DMS153 treated with DMSO at 0.1 percent for 48 hours (cell line): ENCODE results near the gene MAPK1IP1L.
A peak's percentile ranks its signal among the peaks of the same experiment; 100 is the strongest.
"Not testable (repeated sequence)": the region's sequence is repeated elsewhere in the genome, so short reads cannot be mapped to it uniquely, and the experiment has no call there.

Source experiments
- DNase-seq: peaks from one replicate; lab custom pipeline; 2025; ENCODE audit not compliant: unreplicated experiment; lab: John Stamatoyannopoulos, UW

Gene MAPK1IP1L

DNA sequence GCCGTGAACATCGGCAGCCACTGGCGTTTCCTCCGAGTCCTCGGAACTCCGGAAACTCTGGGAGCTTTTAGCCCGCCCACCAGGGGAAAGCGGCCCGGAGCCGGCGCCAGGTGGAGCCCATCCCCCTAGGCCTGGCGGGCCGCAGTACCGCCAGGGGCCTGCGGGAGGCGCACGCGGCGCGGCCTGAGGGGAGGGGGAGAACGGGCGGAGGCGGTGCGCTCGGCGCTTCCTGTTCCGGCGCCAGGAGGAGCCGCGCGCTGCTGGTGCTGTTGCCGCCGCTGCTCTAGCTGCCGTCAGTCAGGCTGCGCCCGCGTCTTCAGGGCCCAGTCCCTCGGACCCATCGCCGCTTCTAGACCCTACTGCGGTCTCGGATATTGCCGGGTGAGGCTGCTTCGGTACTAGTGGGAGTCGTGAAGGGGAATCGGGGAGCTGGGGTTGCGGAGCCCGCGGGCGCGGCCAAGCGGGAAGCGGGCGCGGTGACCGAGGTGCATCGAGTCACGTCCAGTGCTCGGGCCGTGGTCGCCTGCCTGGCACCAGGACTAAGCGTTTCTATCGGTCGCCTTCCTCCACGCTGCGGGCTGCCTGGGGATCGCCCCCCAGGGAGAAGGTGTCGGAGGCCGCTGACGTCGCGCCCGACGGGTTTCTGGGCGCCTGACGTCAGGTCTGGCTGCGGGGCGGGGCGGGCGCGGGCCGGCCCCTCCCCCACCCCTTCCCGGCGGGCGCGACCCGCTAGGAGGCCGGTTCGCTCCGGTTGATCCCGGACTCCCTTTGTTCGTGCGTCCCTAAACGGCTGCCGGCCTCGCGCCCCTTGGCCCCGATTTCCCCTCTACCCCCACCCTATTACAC, at the start of gene MAPK1IP1L:
MAPK1IP1L (plus strand) TSS at position 225 of the 846 bp plus-strand sequence. CDS start 10,037 bp downstream, outside the sequence.
- DNase-seq: peak; percentile 84

- DNase-seq: no peak
These were observed 46.4 kb upstream of the MAPK1IP1L start for GRCh38 chr14:55005071-55005470.

DNA sequence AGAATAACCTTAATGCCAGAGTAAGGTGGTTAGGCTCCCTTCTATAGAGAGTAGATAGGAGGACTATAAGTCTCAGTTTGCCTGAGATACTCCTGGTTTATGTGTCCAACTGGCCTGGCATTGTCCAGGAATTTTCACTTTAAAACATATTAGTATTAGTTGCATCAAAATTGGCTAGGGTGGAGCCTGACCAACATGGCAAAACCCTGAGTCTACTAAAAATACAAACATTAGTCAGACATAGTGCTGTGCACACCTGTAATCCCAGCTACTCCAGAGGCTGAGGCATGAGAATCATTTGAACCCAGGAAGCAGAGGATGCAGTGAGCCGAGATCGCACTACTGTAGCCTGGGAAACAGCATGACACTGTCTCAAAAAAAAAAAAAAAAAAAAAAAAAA, 36.4 kb upstream of the MAPK1IP1L start:
- no peak for DNase-seq

GRCh38 chr14:55019968-55020554, 31.4 kb upstream of the MAPK1IP1L start:
- DNase-seq: no peak

- not testable (repeated sequence) for DNase-seq
These were observed 27.1 kb upstream of the MAPK1IP1L start for GRCh38 chr14:55024365-55024764.

DNA sequence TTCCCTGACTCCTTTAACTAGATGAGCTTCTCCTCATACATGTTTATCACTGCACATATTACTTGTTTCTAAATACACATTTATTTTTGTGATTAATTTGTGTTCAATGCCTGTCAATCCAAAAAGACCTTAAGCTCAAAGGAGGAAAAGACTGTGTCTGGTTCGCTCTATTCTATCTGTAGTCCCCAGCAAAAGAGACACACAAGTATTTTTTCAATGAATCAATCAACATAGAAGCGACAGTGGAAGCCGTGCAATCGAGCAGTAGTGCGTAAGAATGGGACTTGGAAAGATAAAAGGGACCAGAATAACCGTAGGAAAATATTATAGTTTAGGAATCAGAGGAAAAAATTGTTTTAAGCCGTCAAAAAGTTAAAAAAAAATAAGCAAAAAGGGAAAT, 25.5 kb upstream of the MAPK1IP1L start:
- DNase-seq: no peak

GRCh38 chr14:55026441-55026792, 25.0 kb upstream of the MAPK1IP1L start:
- no peak for DNase-seq

DNA sequence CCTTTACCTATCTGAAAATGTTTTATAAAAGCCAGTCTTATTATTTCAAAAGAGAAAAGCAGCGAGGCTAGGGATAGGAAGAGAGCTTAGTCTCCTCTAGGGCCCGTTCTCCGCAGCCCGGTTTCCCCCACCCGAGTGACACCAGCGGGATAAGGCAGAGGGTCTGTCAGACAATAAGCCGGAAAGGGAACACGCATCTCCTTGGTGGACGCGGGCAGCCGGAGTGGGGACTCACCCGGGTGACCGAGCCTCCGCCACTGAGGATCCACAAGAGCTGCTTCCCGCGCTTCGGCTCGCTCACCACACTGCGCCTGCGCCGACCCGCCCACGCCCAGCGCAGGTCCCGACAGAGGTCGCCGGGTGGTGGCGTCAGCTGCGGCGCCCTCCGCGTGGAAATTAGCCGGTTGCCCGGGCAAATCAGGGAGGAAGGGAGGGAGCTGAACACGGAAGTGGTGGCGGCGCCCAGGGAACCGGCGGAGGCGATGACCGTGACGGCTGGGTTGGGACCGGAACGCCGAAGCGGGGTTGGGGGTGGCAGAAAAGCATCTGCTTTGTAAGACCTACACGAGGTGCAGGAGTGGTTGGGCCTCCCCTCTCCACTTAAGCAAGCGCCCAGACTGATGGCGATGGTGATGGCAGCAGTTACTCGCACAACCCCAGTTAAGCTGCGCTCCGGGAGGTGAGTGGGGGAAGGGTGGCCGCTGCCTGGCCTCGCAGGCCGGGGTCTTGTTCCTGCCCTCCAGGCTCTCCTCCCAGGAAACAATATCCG, 24.5 kb upstream of the MAPK1IP1L start, which contains the start of the genes SOCS4 and WDHD1:
SOCS4 (plus strand) TSS at position 444 of the 769 bp plus-strand sequence. CDS start 15,806 bp downstream, outside the sequence.
WDHD1 (minus strand) TSS at position 307 of the 769 bp plus-strand sequence. CDS start 312 bp downstream, outside the sequence.
- peak; percentile 84 for DNase-seq

- no peak for DNase-seq
These were observed 23.4 kb upstream of the MAPK1IP1L start for GRCh38 chr14:55028066-55028465.

DNA sequence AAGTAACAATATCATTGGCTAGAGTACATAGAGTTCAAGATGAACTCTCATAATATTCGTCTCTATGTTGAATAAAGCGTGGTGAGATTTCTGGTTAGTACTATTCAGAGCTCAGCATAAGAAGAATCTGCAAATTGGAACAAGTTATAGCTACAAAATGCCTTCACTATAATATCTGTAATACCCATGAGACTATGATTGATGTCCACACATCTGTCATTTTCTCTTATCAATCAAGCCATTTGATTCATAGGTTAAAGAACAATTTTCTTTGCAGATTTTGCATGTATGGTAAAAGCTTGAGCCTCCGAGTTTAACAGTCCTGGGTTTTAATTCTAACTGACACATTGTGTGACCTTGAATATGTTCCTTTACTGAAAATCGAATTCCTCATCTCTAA, 23.0 kb upstream of the MAPK1IP1L start:
- DNase-seq: no peak

- no peak for DNase-seq
These were observed 20.3 kb upstream of the MAPK1IP1L start for GRCh38 chr14:55031190-55031589.

DNA sequence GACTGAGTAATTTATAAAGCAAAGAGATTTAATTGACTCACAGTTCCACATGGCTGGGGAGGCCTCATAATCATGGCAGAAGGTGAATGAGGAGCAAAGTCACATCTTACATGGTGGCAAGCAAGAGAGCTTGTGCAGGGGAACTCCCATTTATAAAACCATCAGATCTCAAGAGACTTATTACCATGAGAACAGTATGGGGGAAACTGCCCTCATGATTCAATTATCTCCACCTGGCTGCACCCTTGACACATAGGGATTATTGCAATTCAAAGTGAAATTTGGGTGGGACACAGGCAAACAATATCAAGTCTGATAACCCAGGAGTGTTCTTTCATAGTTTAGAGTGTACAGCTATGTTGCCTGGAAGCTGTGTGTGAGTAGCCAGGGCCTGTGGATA, 13.5 kb upstream of the MAPK1IP1L start:
- not testable (repeated sequence) for DNase-seq

GRCh38 chr14:55038708-55039107, 12.7 kb upstream of the MAPK1IP1L start:
- no peak for DNase-seq

DNA sequence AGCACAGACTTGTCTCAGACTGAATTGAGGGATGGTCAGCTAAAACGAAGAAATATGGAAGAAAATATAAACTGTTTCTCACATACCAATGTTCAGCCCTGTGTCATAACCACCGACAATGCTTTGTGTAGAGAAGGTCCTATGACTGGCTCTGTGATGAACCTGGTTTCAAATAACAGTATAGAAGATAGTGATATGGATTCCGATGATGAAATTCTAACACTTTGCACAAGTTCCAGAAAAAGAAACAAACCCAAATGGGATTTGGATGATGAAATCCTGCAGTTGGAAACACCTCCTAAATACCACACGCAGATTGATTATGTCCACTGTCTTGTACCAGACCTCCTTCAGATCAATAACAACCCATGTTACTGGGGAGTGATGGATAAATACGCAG, 7.9 kb upstream of the MAPK1IP1L start:
- no peak for DNase-seq

DNA sequence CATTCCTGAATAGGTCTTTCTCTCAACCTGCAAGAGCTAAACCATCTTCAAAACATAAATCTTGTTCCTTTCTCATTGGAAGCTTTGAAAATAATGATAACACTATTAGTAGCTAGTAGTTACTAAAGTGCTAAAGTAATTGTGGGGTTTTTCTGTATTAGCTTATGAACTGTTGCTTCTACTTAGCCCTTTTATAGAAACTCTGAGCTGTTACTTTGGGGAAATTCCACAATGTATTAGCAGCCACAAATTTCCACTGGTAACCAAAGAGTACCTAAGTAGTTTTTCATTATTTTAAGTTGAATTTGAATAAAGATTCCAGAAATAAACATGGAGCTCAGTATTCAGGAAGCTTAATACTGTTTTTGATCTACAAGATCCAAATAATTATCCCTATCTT, 6.4 kb upstream of the MAPK1IP1L start:
- no peak for DNase-seq

DNA sequence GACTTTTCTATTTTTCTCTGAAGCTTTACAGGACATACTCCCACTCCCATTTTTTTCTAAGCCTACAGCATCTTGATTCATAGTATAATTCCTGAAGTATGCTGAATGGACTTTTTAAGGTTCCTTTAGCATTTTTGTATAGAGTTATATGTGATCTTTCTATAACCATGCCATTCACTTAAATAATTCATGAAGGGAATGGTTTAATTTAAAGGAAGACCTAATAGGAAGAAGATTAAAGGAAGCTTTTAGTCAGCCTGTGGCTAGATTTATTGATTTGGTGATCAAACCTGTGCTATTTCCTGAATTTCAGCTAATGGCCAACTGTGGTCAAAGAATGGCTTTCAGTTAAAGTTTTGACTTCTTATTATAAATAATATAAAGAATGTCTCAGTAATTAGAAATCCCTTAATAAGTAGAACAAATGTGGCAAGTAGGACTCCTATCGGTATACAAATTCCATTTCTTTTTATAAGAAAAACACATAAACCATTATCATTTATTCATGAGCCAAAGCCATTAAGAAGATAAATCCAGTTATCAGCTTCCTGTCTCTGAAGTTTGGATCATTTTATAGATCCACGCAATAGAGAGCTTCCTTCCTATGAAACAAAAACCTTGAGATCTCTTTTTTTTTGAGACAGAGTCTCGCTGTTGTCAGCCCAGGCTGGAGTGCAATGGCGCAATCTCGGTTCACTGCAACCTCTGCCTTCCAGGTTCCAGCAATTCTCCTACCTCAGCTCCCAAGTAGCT, 4.0 kb upstream of the MAPK1IP1L start:
- DNase-seq: no peak

GRCh38 chr14:55048900-55049436, 2.5 kb upstream of the MAPK1IP1L start:
- no peak for DNase-seq

GRCh38 chr14:55051165-55051422, 353 bp upstream of the MAPK1IP1L start:
- no peak for DNase-seq

DNA sequence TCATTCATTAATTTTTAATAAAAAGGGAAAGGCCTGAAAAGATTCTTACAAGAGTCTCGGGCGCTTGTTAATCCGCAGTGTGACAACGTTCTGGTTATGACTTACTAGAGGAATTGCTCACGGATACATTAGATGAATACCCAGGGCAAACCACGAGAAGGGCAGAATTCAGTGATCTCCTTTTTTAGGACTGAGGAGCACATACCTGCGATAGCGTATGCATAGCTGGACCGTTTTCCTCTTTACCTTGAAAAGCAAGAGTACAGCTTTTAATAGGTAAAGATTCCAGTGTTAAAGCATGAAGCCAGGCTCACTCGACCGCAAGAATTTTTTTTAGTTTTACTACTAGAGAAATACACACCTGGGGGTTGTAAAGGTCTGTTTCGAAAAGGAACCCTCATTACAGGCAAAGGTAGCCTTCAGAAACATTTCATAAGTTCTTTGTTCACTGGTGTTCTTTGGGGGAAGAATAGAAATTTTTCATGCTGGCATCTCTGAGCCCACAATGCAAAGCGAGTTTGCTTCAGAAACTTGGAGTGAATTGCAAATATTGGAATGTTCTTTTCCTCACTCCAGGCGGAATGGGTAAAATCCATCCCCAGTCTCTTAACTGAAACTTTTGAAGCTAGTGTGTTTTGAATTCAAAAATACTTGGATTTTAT, 953 bp downstream of the MAPK1IP1L start:
- no peak for DNase-seq

DNA sequence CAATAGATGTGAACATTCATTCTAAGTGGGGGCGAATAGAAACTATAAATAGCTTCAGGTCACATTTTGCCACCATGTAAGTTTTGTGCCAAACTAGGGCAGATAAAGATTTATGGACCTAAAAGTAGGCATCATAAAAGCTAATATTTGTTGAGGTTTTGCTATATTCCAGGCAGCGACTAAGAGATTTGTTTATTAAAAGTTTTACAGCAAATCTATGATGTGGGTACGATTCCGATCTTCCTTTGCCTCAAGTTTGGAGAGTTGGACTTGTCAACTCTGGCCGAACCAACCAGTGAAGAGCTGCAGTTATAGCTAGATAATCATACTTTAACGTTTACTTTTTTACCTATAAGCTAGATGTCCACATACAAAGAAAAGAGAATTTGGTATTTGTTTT, 1.6 kb downstream of the MAPK1IP1L start:
- DNase-seq: no peak
